Thyroid gland (tissue), 4 donors: ENCODE results near the gene ZC3H18. TPM values are rescaled to one million over a fixed set of nuclear protein-coding genes. Genes with fewer than 3 reads are reported as not detected.

Experiments used
- DNase-seq, 2 donors: peaks; one replicate each; pipeline ENCODE4 v3.0.0-alpha.2; 2019
- H3K27ac ChIP-seq, 3 donors: fragments of 200-600 bp; sonication (generic); 1 replicate in 2 of 3; 2 replicates in 1 of 3; pipeline ENCODE4 v1.5.1; 2016 to 2019; ENCODE audit warnings: mild to moderate bottlenecking in 1 of 3, moderate library complexity in 1 of 3
- H3K27me3 ChIP-seq: fragments of 200-600 bp; sonication (generic); one replicate; pipeline ENCODE4 v1.5.1; 2019
- H3K36me3 ChIP-seq, 2 donors: fragments of 200-600 bp; sonication (generic); one replicate each; pipeline ENCODE4 v1.5.1; 2016 to 2019
- H3K4me1 ChIP-seq, 2 donors: fragments of 200-600 bp; sonication (generic); one replicate each; pipeline ENCODE4 v1.5.1; 2017 to 2019
- H3K4me3 ChIP-seq, 3 donors: fragments of 200-600 bp; sonication (generic); replicated peaks in 1 of 3; 1 replicate in 2 of 3; 2 replicates in 1 of 3; pipeline ENCODE4 v1.5.1; 2016; ENCODE audit warnings: mild to moderate bottlenecking in 1 of 3
- H3K9me3 ChIP-seq: fragments of 200-600 bp; sonication (generic); one replicate; pipeline ENCODE4 v1.5.1; 2017
- CTCF ChIP-seq, 6 experiments: fragments of 200-600 bp in 3 of 6; fragments of 450-650 bp in 3 of 6; sonication (generic) in 3 of 6; IDR thresholded peaks; one replicate each; pipeline ENCODE4 v1.5.1; 2016 to 2019; ENCODE audit warnings: antibody characterized with exemption in 6 of 6, mild to moderate bottlenecking in 2 of 6, inconsistent platforms in 1 of 6, moderate library complexity in 1 of 6
- POLR2A ChIP-seq, 2 donors: fragments of 450-650 bp; IDR thresholded peaks; one replicate each; pipeline ENCODE4 v1.6.1; 2017; ENCODE audit warnings: antibody characterized with exemption in 2 of 2, mild to moderate bottlenecking in 2 of 2, moderate library complexity in 1 of 2
- WGBS, 2 donors: methylation state at CpG; one replicate each; pipeline ENCODE4 v1.1.5; 2017; 5-methylcytosine and 5-hydroxymethylcytosine counted together
- intact Hi-C: fragments of 100-400 bp; cut with DNase I; formaldehyde crosslinking; loops from one replicate; pipeline ENCODE4 v1.15.1; 2023
- total RNA-seq, 4 donors: library from RNA; depleted of rRNA; stranded (reverse); fragments of >200 nt; gene quantifications; one replicate each; pipeline ENCODE4 v1.2.3, GENCODE V29; 2016

Gene ZC3H18
- total RNA-seq, 4 donors from 2014 or later: 14.8 to 25.5 (median 20.9) TPM

- WGBS, 2 donors: 83 to 84% methylated on average over 17 to 21 of the region's 27 CpGs
- Histone ChIP-seq H3K27me3 (no peaks in the 10 kb centered on the region), H3K9me3 (no peaks in the 10 kb centered on the region), H3K4me3 (no peak overlapping the region), H3K27ac (no peak overlapping the region), H3K4me1 (peaks cover 19 to 26% of the 10 kb centered on the region in 2 donors), H3K36me3 (no peaks in the 10 kb centered on the region)
- no peak for DNase-seq
- intact Hi-C loops: no loop called here
- TF ChIP-seq POLR2A (IDR thresholded peaks at IDR 0.05) (no peak), CTCF (IDR thresholded peaks at IDR 0.05) (no peak)
Measured at GRCh38 chr16:88530051-88530857, 39.9 kb upstream of the ZC3H18 start.

- intact Hi-C loops: no loop called here
- H3K4me3 ChIP-seq: no peak overlapping the region
- no peak for DNase-seq
- H3K9me3 ChIP-seq: no peaks in the 10 kb centered on the region
- H3K4me1 ChIP-seq: peaks cover 22 to 32% of the 10 kb centered on the region in 2 donors
- H3K27ac ChIP-seq: no peak overlapping the region
- TF ChIP-seq CTCF (IDR thresholded peaks at IDR 0.05) (no peak), POLR2A (IDR thresholded peaks at IDR 0.05) (no peak)
- WGBS, 2 donors: 86 to 91% methylated on average over 11 of the region's 11 CpGs
- no peaks in the 10 kb centered on the region for H3K27me3 ChIP-seq
- H3K36me3 ChIP-seq: no peaks in the 10 kb centered on the region
Measured at GRCh38 chr16:88530858-88531203, 39.4 kb upstream of the ZC3H18 start.

- Histone ChIP-seq H3K4me1 (peaks cover 24 to 35% of the 10 kb centered on the region in 2 donors), H3K9me3 (no peaks in the 10 kb centered on the region), H3K36me3 (no peaks in the 10 kb centered on the region), H3K27me3 (no peaks in the 10 kb centered on the region), H3K4me3 (no peak overlapping the region), H3K27ac (no peak overlapping the region)
- TF ChIP-seq POLR2A (IDR thresholded peaks at IDR 0.05) (no peak), CTCF (IDR thresholded peaks at IDR 0.05) (no peak)
- DNase-seq: no peak
- intact Hi-C loops: no loop called here
- 88 to 97% methylated on average over 12 of the region's 12 CpGs for WGBS, 2 donors
Measured at GRCh38 chr16:88531346-88531745, 38.9 kb upstream of the ZC3H18 start.

- intact Hi-C loops: no loop called here
- H3K4me1 ChIP-seq: peaks cover 30 to 39% of the 10 kb centered on the region in 2 donors
- H3K36me3 ChIP-seq: no peaks in the 10 kb centered on the region
- H3K9me3 ChIP-seq: no peaks in the 10 kb centered on the region
- 93 to 97% methylated on average over 24 to 33 of the region's 34 CpGs for WGBS, 2 donors
- H3K27ac ChIP-seq: no peak overlapping the region
- TF ChIP-seq POLR2A (IDR thresholded peaks at IDR 0.05) (no peak), CTCF (IDR thresholded peaks at IDR 0.05) (no peak)
- H3K27me3 ChIP-seq: no peaks in the 10 kb centered on the region
- no peak overlapping the region for H3K4me3 ChIP-seq
- no peak for DNase-seq
Measured at GRCh38 chr16:88531931-88532433, 38.2 kb upstream of the ZC3H18 start.
